CD4-positive, alpha-beta T cell treated with Interferon gamma for 1 hour (primary cell): ENCODE results near the gene POU5F1.
"Not testable (repeated sequence)": the region's sequence is repeated elsewhere in the genome, so short reads cannot be mapped to it uniquely, and the experiment has no call there.

Experiments used
- DNase-seq: peaks from one replicate; pipeline ENCODE4 v3.0.0-alpha.2; 2020

POU5F1 gene

DNA sequence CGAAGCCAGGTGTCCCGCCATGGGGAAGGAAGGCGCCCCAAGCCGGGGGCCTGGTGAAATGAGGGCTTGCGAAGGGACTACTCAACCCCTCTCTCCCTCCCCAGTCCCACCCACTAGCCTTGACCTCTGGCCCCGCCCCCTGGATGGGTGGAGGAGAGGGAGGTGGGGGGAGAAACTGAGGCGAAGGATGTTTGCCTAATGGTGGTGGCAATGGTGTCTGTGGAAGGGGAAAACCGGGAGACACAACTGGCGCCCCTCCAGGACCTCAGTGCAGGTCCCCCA, at the start of gene POU5F1:
Gene POU5F1, minus strand, starts transcription at position 83 of the 282 bp plus-strand sequence. Its CDS starts 62 bp downstream, at position 21.
- DNase-seq: no peak

DNA sequence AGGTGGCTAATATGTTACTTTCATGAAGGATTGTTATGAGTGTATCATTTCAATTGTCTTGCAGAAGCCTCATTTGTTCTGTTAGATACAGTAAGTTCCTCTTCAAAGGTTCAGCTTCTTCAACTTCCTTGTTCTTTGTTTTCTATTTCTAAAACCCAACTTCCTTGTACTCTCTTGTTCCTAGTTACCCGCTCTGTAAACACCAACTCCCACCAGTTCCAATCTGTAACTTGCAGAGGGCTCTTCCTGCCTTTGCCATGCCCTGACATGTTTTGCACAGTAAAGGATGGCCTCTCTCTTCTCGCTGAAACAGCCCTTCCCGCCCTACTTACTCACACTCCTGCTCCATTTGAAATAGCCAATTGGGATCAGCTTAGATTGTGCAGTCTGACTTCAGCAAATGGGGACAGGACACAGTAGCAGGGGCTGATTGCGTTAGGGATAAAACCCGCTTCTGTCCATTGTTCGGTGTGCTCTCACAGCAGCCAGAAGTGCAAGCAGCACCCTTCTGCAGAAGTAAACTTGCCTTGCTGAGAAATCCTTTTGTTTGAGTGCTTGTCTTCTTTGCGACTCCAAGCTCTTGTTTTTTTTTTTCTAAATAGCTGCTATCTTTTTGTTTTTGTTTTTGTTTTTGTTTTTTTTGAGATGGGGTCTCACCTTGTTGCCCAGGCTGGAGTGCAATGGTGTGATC, 45.9 kb upstream of the POU5F1 start:
- DNase-seq: no peak

DNA sequence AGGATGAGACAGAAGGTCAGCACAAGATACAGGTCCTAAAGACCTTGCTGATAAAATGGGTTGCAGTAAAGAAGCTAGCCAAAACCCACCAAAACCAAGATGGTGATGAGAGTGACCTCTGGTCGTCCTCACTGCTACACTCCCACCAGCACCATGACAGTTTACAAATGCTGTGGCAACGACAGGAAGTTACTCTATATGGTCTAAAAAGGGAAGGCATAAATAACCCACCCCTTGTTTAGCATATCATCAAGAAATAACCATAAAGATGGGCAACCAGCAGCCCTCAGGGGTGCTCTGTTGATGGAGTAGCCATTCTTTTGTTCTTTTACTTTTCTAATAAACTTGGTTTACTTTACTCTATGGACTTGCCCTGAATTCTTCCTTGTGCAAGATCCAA, 44.7 kb upstream of the POU5F1 start:
- DNase-seq: not testable (repeated sequence)

GRCh38 chr6:31214516-31214915, 44.0 kb upstream of the POU5F1 start:
- DNase-seq: no peak

DNA sequence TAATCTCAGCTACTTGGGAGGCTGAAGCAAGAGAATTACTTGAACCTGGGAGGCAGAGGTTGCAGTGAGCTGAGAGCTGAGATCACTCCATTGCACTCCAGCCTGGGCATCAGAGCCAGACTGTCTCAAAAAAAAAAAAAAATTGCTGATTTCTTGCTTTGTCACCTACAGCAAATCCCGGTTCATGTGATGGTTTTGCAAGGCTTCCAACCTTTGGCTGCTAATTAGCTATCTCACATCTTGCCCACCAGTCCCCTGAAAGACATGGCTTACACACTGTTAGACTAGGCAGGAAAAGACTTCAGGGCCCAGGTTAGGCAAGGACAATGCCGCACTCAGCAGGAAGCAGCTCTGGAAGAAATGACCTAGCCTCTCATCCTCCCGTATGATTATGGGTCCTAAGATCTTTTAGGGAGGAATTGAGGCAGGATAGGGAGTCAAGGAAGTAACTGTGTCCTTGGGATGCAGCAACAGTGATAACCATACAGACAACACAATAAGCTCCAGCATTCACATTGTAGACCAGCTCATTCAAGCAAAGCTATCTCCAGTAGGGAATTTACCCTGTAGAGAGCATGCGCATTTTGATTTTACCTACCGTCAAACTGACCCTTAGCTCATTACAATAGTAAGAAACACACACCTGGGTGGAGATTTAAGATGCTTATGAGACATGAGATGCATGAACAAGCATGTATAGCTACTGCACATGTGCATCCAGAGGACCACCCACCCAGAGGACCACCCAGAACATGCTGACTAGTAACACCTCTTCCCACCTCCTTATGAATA, 40.5 kb upstream of the POU5F1 start:
- DNase-seq: no peak

- no peak for DNase-seq
Observed at GRCh38 chr6:31210123-31210522, 39.6 kb upstream of the POU5F1 start.

- DNase-seq: no peak
Observed at GRCh38 chr6:31209137-31209536, 38.7 kb upstream of the POU5F1 start.

- DNase-seq: no peak
Observed at GRCh38 chr6:31208506-31208905, 38.0 kb upstream of the POU5F1 start.

DNA sequence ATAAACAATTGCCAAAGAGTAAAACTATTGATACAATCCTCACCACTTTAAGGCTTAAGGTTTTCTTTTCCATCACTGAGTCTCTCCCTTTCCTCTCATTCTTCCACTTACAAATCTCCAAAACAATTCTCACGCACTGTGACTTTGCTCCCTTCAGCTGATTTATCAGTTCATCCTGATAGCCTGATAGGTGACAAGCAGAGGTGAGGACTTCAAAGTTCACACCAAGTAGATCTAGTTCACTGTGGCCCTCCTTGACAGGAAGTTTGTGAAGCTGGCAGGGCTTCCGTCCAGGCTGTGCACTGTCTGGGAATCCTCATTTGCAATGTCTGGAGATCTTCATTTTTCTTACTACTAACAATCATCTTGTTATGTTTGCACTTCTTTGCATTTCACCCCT, 35.2 kb upstream of the POU5F1 start:
- no peak for DNase-seq

GRCh38 chr6:31204751-31205145, 34.3 kb upstream of the POU5F1 start:
- DNase-seq: no peak

DNA sequence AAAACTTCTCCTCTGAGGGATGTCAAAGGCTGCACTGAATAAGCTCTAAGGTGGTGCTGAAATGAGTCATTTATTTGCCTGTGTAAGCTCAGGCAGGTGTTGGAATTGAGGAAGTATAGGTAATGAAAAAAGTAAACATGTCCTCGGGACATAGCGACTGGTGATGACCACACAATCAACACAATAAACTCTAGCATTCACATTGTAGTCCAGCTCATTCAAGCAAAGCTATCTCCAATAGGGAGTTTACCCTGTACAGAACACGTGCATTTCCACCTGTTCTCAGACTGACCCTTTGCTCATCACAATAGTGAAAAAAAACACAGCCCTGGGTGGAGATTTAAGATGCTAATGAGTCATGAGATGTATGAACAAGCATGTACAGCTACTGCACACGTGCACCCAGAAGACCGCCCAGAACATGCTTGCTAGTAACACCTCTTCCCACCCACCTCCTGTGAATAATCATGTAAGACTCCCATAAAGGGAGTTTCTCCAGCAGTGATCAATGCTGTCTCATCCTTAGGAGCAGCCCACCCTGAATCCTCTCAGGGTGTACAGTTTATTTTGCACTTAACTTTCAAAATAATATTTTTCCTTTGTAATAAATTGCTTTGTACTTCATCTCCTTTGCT, 33.0 kb upstream of the POU5F1 start:
- DNase-seq: peak; percentile 64

GRCh38 chr6:31202259-31203166, 32.0 kb upstream of the POU5F1 start:
- DNase-seq: no peak

- not testable (repeated sequence) for DNase-seq
Observed at GRCh38 chr6:31199105-31199452, 28.6 kb upstream of the POU5F1 start.

DNA sequence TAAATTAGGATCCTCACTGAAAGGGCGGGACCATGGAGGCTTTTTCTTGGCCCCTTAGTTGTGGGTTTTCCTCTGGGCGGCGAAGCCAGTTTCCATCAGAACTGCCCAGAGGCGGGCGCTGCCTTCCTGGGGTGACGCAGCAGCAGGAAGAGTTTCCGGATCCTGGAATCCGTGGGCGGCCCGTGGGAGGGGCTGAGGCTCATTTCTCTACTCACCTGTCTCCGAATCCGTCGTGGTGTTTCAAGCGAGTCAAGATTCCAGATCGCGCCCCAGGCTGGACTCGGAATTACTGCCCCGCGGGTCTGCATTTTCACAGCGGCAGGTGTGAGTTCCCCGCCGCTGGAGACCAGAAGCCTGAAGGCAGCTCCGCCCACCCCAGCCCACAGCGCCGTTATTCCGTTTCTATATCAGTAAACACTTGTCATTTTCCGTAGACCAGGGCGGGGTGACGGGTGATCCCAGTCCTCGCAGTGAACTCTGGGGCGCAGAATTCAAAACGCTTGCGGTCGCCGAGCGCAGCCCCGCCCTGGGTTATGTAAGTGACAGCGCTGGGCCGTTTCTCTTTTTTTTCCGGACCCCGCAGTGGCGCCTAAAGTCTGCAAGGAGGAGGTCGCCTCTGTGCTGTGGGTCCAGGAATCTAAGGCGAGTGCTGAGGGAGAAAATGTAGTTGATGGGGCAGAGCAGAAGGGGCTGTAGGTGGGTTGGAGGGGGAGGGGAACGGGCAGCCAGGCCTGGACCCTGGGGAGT, 27.2 kb upstream of the POU5F1 start:
- peak; percentile 96 for DNase-seq

GRCh38 chr6:31196251-31197022, 26.0 kb upstream of the POU5F1 start:
- DNase-seq: not testable (repeated sequence)

DNA sequence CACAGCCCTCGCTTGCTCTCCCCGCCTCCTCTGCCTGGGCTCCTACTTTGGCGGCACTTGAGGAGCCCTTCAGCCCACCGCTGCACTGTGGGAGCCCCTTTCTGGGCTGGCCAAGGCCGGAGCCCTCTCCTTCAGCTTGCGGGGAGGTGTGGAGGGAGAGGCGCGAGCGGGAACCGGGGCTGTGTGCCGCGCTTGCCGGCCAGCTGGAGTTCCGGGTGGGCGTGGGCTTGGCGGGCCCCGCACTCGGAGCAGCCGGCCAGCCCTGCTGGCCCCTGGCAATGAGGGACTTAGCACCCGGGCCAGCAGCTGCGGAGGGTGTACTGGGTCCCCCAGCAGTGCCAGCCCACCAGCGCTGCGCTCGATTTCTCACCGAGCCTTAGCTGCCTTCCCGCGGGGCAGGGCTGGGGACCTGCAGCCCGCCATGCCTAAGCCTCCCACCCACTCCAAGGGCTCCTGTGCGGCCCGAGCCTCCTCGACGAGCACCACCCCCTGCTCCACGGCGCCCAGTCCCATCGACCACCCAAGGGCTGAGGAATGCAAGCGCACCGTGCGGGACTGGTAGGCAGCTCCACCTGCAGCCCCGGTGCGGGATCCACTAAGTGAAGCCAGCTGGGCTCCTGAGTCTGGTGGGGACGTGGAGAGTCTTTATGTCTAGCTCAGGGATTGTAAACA, 25.0 kb upstream of the POU5F1 start:
- DNase-seq: not testable (repeated sequence)

DNA sequence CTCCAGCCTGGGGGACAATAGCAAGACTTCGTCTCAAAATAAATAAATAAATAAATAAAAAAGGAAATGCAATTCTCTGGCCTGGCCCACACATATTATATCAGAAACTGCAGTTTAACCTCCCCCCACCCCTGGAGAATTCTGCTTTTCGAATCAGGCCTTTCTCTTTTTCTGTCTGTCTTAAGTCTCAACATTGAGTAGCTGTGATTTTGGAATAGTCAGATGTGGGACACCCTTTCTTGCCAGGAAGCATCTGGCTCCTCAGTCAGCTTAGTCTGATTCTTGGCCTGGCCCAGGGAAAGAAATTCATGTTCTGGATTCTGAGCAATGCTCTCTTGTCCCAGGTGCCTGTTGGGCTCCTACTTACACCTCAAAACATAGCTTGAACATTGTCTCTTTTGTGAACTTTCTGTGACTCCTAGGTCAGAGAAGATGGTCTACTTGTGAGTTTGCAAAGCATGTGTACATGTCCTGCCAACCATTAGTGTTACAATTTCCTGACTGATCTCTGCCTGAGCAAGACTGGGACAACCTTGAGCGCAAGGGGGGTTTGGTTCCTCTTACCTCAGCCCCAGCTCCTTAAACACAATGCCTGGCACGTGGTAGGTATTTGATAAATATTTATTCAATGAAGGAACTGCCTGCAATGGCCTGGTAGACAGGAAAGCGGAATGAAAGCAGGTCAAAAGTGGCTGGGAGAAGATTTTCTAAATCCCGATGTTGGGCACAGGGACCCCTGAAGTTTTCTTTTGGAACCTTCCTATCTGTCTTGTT, 23.8 kb upstream of the POU5F1 start:
- no peak for DNase-seq

- DNase-seq: no peak
Observed at GRCh38 chr6:31193206-31193605, 22.7 kb upstream of the POU5F1 start.

DNA sequence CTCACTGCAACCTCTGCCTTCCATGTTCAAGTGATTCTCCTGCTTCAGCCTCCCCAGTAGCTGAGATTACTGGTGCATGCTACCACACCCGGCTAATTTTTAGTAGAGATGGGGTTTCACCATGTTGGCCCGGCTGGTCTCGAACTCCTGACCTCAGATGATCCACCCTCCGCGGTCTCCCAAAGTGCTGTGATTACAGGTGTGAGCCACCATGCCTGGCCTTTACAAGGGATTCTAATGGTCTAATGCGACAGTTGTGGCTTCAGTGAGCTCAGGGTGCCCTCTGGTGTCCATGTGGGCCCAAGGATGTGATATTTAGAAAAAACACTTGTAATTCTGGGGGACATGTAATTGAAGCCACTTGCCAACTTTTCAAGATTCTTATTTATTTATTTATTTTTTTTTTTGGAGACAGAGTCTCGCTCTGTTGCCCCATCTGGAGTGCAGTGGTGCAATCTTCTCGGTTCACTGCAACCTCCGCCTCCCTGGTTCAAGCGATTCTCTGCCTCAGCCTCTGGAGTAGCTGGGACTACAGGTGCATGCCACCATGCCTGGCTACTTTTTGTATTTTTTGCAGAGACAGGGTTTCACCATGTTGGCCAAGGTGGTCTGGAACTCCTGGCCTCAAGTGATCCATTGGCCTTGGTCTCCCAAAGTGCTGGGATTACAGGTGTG, 22.1 kb upstream of the POU5F1 start:
- DNase-seq: peak; percentile 59

DNA sequence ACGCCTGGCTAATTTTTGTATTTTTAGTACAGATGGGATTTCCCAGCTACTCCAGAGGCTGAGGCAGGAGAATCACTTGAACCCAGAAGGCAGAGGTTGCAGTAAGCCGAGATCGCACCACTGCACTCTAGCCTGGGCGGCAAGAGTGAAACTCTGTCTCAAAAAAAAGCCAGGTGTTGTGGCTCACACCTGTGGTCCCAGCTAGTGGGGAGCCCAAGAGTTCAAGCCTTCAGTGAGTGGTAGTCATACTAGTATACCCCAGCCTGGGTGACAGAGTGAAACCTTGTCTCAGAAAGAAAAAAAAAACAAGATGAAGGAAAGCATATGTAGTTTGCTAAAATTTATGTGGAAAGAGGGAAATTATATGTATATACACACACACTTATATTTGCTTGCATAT, 20.0 kb upstream of the POU5F1 start:
- no peak for DNase-seq
